Measurements from ENCODE around the gene UMODL1.

The UMODL1 gene

GRCh38 chr21:42149656-42150473, 78.7 kb downstream of the UMODL1 start:
- no peak for DNase-seq (ENCODE audit: low read depth in 2 of 2)

- DNase-seq (ENCODE audit: low read depth in 2 of 2) = no peak
Measured at GRCh38 chr21:42150474-42151085, 79.5 kb downstream of the UMODL1 start.

- no peak for DNase-seq (ENCODE audit: low read depth in 2 of 2)
Measured at GRCh38 chr21:42151148-42151947, 80.2 kb downstream of the UMODL1 start.

GRCh38 chr21:42151948-42152220, 80.8 kb downstream of the UMODL1 start:
- no peak for DNase-seq (ENCODE audit: low read depth in 2 of 2)

- DNase-seq (ENCODE audit: low read depth in 2 of 2) = no peak
Measured at GRCh38 chr21:42153046-42153686, 82.0 kb downstream of the UMODL1 start.

GRCh38 chr21:42153746-42154145, 82.6 kb downstream of the UMODL1 start:
- DNase-seq (ENCODE audit: low read depth in 2 of 2) = no peak

GRCh38 chr21:42154237-42155044, 83.3 kb downstream of the UMODL1 start:
- no peak for DNase-seq (ENCODE audit: low read depth in 2 of 2)

GRCh38 chr21:42155045-42155855, 84.1 kb downstream of the UMODL1 start:
- DNase-seq (ENCODE audit: low read depth in 2 of 2) = no peak

GRCh38 chr21:42156690-42157605, 85.8 kb downstream of the UMODL1 start:
- DNase-seq (ENCODE audit: low read depth in 2 of 2) = no peak

- DNase-seq (ENCODE audit: low read depth in 2 of 2) = no peak
Measured at GRCh38 chr21:42157606-42158310, 86.6 kb downstream of the UMODL1 start.

- DNase-seq (ENCODE audit: low read depth in 2 of 2) = no peak
Measured at GRCh38 chr21:42158846-42159245, 87.7 kb downstream of the UMODL1 start.

- no peak for DNase-seq (ENCODE audit: low read depth in 2 of 2)
Measured at GRCh38 chr21:42159560-42160110, 88.5 kb downstream of the UMODL1 start.

GRCh38 chr21:42160111-42160721, 89.1 kb downstream of the UMODL1 start:
- DNase-seq (ENCODE audit: low read depth in 2 of 2) = no peak

GRCh38 chr21:42160765-42161164, 89.6 kb downstream of the UMODL1 start:
- no peak for DNase-seq (ENCODE audit: low read depth in 2 of 2)

GRCh38 chr21:42161401-42161955, 90.4 kb downstream of the UMODL1 start:
- DNase-seq (ENCODE audit: low read depth in 2 of 2) = no peak

- DNase-seq (ENCODE audit: low read depth in 2 of 2) = no peak
Measured at GRCh38 chr21:42161956-42162681, 91.0 kb downstream of the UMODL1 start.
